NK-92 (cell line): Measurements from ENCODE around the gene SAMD14.

ENCODE experiments used
- DNase-seq: peaks from one replicate; lab custom pipeline; 2025; ENCODE audit not compliant: unreplicated experiment; lab: John Stamatoyannopoulos, UW

Gene SAMD14

DNA sequence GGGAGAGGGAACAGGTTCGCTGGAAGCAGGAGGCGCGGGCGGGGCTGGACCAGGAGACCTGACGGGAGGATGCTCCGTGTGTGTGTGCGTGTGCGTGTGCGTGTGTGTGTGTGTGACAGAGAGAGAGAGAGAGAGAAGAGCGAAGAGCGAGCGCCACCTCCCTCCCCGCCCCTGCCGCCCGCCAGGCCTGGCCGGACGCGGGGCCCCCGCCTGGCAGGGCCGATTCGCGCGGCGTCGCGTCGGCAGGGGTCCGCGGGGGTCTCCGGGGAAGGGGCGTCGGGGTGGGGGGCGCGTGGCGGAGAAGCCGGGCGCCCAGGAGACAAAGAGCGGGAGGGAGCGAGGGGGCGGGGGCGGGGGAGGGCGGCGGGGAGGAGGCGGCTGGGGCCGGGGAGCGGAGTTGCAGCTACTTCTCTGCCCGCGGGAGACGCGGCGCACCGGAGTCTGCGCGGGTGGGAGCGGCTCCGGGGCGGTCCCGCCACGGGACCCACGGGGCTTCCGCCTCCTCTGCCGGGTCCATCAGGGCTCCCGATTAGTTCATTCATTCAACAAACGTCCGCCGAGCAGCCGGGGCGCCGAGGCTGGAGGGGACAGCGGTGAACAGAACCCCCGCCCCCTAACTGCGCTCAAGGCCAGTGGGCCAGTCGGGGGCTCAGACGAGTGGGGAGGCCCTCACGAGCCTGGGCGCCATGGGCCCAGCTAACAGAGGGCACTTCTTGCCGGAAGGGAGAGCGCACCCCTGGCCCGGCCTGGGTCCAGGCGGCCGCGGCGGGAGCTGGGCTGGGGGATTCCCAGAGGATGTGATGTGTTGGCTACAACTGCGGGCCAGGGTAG, at the start of gene SAMD14:
TSS of gene SAMD14 (minus strand) at position 433 of the 831 bp plus-strand sequence. CDS start 5,201 bp downstream, outside the sequence.
- no peak for DNase-seq

- DNase-seq: no peak
These were observed 48.2 kb upstream of the SAMD14 start for GRCh38 chr17:50177983-50178834.

DNA sequence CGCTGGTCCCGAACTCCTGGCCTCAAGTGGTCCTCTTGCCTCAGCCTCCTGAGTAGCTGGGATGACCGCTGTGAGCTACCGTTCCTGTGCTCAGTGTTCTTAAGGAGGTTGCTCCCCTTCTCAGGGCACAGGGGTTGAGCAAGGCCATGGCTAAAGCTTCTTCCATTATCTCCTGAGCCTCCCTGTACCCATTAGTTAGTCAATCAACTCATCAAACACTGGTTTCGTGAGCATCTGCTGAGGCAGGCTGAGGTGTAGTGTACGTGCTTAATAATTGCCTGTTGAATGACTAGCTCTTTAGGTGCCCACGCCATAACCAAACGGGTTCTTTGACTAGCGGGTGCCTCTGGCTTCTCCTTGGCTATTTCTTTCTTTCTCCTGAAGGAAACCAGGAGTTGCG, 47.5 kb upstream of the SAMD14 start:
- DNase-seq: no peak

GRCh38 chr17:50176559-50177357, 46.8 kb upstream of the SAMD14 start:
- no peak for DNase-seq

GRCh38 chr17:50175035-50175807, 45.3 kb upstream of the SAMD14 start:
- no peak for DNase-seq

DNA sequence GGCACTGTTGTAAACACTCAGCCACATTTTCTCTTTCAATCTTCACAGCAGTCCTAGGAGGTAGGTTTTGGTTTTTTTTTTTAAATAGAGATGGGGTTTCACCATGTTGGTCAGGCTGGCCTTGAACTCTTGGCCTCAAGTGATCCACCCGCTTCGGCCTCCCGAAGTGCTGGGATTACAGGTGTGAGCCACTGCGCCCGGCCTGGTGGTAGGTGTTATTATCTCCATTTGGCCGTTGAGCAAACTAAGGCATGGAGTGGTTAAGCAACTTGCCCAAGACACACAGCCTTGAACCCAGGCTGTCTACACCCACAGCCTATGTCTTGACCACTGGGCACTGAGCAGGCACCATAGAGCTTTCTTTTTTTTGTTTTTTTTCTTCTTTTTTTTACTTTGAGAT, 44.5 kb upstream of the SAMD14 start:
- no peak for DNase-seq

- no peak for DNase-seq
These were observed 43.5 kb upstream of the SAMD14 start for GRCh38 chr17:50173335-50173941.

DNA sequence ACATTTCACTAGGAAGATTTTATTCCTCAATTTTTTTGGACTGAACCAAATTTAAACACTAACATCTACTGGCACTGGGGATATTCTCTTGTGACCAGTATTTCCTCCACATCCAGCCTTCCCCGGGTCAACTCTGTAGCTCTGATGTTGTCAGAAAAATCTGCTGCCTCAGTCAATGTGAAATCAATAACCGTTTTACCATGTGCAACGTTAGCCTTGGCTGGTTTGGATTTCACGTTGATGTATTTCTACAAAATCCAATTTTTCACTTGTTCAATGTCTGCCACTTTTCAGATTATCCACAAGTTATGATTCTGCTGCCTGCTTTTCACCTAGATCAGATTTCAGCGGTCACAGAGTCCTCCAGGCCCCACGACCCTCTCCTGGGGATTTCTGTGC, 43.0 kb upstream of the SAMD14 start:
- DNase-seq: no peak

GRCh38 chr17:50172130-50172529, 42.2 kb upstream of the SAMD14 start:
- no peak for DNase-seq

- DNase-seq: no peak
These were observed 41.6 kb upstream of the SAMD14 start for GRCh38 chr17:50171371-50172071.

GRCh38 chr17:50170662-50171370, 40.9 kb upstream of the SAMD14 start:
- DNase-seq: no peak

DNA sequence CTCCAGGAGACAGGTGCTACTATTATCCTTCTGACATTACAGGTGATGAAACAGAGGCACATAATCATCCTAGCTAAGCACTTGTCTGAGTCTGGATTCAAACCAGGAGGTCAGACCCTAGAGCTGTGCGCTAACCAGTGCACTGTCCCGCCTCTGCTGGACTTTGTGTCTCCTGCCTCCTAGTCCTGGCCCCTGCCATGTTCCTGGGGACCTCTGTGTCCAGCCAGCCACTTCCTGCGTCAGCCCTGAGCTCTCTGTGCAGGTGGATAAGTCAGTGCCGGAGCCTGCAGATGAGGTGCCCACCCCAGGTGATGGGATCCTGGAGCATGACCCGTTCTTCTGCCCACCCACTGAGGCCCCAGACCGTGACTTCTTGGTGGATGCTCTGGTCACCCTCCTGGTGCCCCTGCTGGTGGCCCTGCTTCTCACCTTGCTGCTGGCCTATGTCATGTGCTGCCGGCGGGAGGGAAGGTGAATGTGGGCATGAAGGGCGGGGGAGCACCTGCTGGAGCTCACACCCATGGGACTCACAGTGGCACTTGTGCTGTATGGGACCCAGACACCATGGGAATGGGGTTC, 40.0 kb upstream of the SAMD14 start:
- no peak for DNase-seq

DNA sequence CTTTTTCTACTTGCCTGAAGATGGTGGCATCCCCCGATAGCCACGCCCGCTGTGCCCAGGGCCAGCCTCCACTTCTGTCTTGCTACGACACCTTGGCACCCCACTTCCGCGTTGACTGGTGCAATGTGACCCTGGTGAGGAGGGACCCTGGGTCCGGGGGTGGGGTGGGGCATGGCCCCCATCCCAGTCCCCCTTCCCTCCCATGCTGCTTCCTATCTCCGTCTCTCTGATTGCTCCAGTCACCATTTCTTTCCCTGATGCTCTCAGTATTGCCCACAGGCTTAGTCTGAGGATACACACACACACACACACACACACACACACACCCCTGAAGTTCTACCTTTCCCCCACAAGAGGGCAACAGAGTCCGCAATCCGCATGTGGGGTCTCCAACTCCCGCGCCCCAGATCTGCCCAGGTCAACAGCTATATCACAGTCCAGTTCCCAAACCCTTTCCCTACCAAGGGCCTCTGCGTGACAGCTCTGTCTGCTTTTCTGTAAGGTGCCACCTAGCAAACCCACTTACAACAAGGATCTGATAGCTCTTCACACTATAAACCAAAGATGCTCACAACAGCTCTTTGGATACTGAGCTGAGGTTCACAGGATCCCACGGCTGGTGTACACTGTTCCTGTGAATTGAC, 39.3 kb upstream of the SAMD14 start:
- DNase-seq: no peak

- no peak for DNase-seq
These were observed 38.4 kb upstream of the SAMD14 start for GRCh38 chr17:50168319-50168718.

- DNase-seq: no peak
These were observed 37.4 kb upstream of the SAMD14 start for GRCh38 chr17:50167371-50167770.

- no peak for DNase-seq
These were observed 36.7 kb upstream of the SAMD14 start for GRCh38 chr17:50166518-50167181.

DNA sequence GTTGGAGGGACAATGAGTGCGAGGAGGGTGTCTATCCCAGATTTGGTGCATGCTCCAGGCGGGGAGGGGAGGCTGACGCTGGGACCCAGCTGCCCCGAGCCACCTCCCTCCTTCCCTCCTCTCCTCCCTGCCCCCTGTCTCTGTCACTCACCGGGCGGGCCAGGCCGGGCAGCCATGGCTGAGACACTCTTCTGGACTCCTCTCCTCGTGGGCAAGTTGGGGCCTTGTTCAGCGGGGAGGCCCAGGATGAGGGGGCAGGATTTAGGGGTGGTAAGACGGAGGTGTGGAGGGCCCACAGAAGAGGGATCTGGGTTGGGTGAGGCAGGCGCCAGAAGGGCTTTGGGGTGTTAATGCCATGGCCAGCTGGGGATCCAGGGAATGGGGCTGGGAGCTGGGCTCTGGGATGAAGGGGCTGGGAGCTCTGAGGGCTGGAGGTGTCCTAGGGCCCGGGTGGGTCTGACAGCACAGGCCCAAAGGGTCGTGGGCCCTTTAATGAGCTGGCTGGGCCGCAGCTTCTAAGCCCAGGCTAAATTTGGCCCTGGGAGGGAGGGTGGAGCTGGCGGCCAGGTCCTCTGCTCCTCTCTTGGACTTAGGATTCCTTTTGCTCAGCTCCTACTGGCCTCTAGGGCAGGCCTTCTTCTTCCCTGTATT, 36.0 kb upstream of the SAMD14 start, which contains the start of gene SGCA:
TSS of gene SGCA (plus strand) at position 139 of the 651 bp plus-strand sequence. CDS start at position 175, 36 bp downstream.
- DNase-seq: no peak
